ENCODE data around the gene PACRG.
"Not testable (repeated sequence)": the region's sequence is repeated elsewhere in the genome, so short reads cannot be mapped to it uniquely, and the experiment has no call there.

Gene PACRG

DNA sequence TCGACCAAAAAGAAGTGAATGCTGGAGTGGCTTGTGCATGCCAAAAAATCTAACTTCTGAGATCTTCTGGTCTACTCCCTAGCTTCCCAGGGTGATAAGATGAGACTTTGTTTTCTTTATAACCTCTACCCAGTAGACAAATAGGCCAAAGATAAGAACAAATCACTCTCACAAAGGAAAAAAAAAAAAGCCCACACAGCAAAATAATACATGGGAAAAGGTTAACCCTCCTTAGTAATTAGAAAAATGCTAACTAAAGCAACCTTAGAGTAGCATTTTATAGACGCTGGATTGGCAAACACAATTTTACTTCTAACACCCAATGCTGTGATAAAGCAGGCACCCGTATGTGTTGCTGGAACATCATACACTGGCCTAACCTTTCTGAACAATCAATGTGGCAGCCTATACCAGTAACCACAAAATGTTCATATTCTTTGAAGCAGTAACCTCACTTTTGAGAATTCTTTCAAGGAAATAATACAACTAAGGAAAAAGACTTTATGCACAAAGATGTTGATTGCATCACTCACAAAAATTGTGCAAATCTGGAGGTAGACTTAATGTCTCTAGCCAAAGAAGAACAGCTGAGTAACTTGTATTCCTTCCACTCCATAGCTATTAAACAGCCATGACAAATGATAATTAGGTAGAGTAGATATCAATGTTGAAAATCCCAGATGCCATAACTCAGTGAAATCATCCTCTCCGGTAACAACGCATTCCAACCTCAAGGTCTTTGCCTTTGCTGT is 570.5 kb downstream of the PACRG start:
- DNase-seq: no peak

DNA sequence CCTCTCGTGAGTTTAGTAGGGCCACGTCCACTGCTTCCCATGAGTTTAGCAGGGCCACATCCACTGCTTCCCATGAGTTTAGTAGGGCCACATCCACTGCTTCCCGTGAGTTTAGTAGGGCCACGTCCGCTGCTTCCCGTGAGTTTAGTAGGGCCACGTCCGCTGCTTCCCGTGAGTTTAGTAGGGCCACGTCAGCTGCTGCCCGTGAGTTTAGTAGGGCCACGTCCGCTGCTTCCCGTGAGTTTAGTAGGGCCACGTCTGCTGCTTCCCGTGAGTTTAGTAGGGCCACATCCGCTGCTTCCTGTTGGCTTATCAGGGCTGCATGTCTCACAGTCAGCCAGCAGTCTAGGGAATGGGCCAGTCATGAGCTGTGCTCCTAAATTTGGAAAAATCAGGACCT is 573.1 kb downstream of the PACRG start:
- DNase-seq: no peak

DNA sequence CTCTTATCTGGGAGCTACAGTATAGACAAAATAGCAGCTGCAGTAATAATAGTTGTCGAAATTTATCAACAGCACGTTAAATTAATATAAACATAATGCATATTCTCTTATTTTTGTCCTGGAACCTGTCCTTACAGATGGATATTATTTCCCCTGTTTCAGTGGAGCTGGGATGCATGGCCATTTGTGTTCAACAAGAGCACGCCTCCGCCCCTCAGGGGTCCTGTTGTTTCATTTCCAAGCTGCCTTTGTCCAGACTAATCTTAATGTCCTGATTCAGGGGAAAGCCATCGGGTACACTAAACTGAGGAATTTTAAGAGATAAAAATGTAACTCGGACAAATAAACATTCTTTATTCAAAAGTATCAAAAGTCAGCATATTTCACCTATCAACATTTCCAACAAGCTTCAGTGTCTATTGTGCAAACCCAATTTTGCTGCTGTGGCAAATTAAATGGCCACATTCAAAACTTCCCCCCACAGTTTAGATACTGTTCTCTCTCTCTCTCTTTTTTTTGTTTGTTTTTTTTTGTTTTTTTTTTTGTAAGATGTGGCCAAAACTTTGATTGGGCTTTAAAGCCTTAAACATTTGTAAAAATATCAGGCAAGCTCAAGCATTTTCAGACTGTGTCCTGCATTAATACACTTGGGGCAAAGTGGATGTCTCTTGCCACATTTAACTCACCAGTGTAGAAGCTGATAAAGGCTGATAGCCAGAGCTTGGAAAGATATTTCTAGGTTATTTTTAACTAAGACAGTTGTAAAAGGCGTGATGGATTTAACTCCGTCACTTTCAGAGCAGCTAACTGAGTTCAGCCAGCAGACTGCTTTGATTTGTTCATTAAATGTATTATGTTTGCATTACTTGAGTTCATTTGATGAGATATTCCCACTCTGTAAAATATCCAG is 574.2 kb downstream of the PACRG start:
- DNase-seq: no peak

- no peak for DNase-seq
Measured at GRCh38 chr6:163302747-163303146, 575.0 kb downstream of the PACRG start.

DNA sequence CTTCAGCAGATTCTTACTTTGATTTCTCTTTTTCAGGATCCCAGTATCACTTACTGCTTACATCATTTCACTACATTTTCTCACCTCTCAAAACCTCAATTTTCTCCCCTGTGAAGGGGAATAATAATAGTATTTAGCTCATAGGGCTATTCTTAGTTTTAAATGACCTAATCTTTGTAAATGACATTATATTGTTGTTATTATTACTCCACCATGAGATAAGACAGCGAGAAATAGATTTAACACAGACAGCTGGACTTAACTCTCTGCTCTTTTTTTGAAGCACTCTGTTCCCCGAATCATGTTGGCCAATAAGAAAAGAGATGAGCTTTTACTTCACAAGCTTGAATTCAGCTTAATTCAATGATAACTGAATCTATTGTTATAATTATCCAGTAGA is 578.2 kb downstream of the PACRG start:
- no peak for DNase-seq

GRCh38 chr6:163308629-163309440 is 581.1 kb downstream of the PACRG start:
- DNase-seq: no peak

DNA sequence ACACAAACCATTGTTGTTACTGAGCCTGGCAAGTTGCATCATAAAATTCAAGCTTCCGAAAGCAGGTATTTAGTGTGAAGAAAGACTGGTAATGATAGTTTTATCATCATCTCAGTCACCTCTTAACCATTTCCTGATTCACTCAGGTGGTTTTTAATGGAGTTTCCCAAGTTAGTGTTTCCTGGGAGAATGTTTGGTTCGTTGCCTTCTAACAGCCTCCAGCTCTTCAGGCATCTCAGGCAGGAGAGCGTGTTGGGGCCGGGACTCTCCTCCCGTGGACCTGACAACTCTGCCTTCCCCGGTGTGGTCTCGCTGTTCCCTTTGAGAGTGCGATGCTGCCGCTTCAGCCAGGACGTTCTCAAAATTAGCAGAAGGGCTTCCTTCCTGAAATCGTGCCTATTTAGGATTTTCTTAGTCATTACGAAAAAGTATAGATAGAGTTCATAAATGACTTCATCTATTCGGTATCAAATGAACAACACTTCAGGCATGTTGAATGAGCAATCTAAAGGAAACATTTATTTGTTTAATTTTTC is 581.8 kb downstream of the PACRG start:
- DNase-seq: no peak

- no peak for DNase-seq
Measured at GRCh38 chr6:163310096-163310972, 582.6 kb downstream of the PACRG start.

DNA sequence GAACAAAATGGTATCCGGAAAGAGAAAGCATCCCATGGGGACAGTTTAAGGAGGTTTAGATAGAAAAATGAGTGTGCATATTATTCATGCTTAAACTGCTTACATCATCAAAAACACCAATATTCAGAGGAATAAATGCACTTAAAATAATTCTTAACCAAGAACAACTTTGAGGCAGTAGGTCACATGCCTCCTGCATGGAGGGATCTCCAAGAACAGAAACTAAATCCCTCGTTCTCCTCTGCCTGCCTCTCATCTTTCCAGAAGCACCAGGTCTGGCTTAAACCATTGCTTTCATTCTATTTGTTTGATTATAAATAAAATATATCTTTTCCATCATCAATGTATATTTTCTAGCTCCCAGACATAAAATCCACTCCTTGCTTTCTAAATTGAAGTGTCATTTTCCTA is 583.2 kb downstream of the PACRG start:
- no peak for DNase-seq

DNA sequence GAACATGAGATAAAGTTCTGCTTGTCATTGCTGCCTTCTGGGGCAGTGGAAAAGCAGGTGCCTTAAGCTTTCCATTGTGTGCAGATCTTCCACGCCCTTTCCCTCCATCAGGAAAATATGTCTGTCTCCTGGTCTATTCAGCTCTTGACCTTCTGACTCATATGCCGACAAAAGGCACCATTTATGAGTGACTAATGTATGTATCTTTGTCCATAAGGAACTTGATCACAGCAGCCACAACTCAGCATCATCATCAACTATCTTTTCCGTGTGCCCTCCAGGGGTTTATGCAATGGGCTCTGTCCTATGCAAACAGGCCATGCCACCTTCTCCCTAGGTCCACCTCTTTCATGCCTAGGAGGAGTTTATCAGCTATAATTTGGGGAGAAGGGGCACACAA is 584.1 kb downstream of the PACRG start:
- DNase-seq: no peak

GRCh38 chr6:163313566-163313965 is 585.8 kb downstream of the PACRG start:
- DNase-seq: no peak

DNA sequence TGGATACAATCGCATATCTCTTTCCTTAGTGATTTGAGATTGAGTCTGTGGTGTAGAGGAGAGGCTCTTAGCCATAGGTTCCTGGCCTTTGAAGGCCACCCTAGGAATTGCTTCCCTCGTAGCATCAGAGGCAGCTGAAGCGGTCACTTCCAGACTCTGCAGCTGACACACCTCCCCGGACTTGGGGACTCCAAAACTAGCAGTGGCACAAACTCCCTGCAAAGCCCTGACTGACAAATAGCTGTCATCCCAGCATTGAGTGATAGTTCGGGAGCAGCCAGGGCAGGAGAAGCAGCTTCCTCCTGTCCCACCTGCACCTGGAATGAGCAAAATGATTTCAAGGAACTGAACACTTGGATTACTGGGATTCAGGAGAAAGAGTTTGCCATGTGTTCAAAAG is 586.2 kb downstream of the PACRG start:
- DNase-seq: no peak

- DNase-seq: no peak
Measured at GRCh38 chr6:163314791-163315470, 587.2 kb downstream of the PACRG start.

DNA sequence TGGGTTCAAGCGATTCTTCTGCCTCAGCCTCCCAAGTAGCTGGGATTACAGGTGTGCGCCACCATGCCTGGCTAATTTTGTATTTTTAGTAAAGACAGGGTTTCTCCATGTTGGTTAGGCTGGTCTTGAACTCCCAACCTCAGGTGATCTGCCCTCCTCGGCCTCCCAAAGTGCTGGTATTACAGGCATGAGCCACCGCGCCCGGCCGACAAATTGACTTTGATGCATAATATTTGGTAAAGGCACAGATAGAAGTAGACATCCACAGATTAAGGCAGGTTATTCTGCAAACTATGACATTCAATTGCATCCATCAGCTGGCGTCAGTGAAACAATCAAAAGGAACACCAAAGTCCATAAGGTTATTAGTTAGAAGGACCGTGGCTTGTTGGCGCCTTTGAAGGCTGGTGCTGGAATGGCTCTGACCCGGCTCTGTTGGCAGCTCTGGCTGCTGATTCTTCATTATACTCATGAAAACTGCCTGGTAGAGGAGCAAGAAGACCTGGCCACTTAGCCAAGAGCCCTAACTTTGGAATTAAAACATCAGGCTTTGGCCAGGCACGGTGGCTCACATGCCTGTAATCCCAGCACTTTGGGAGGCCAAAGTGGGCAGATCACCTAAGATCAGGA is 589.2 kb downstream of the PACRG start:
- not testable (repeated sequence) for DNase-seq

DNA sequence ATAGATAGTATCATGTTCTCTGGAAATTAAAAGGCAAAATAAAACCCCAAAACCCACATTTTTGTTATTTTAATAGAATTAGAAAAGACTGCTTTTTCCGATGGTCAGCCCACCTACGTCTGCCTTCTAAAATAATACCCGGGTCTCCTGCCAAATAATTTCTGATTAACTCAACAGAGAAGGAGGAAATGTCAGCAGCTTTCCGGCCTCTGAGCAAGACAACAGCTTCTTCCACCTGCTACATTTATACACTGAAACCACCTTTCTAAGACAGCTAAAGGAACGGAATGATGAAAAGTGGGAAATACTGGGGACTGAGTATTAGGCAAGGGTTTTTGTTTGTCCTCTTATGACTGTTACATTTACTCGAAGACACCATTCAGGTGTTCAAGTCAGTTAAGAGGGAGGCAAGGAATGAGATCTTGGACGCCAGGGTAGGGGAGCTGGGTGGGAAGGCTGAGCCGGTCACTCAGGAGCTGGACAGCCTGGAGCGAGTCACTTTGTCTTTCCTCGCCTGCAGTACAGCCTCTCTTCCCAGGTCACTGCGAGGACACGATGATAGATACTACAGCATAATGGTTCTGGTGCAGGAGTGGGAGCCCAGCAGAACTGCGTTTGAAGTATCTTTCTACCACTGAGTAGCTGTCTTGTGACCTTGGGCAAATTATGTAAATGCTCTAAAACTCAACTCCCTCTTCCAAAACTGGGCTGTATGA is 590.5 kb downstream of the PACRG start:
- no peak for DNase-seq

GRCh38 chr6:163319609-163320366 is 592.0 kb downstream of the PACRG start:
- DNase-seq: peak; percentile 13

- DNase-seq: no peak
Measured at GRCh38 chr6:163320402-163320801, 592.6 kb downstream of the PACRG start.

DNA sequence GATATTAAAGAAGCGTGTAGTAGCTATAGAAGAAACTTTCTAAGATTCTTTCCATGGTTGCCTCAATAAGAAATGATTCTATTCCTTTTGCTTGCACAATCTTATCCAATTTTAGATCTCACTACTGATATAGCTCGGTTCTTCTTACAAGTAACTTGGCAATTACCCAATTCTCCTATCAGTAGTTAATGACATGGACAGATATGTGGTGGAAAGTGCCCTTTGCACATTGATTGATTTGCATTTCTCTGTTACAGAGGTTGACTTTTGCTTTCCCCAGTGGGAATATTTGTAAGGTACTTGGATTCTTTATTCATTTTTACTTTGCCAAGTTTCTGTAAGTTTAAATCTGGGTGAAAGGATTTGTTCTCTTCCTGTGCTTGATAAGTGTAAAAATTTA is 593.0 kb downstream of the PACRG start:
- DNase-seq: no peak

DNA sequence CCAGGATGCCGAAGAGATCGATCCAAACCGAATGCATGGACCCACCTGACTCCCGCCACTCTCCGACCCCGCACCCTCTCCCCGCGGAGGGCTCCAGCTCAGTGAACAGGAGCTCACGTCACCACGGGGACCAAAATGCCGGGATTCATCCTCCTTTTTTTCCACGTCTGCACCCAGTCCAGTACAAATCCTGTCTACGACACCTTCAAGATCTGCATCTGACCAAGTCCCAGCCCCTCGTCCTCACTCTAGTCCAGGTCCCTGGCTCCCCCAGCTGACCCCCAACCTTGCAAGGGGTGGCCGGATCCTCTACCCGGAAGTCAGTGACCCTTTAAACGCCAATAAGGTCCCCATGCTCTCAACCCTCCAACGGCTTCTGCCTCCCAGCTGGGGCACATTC is 593.9 kb downstream of the PACRG start:
- no peak for DNase-seq

Data from inflammatory macrophage treated with lipopolysaccharide for 4 hours (primary cell).